Measurements from ENCODE around the gene OCA2. TPM values are rescaled to one million over a fixed set of nuclear protein-coding genes. Genes with fewer than 3 reads are reported as not detected.

OCA2 gene
- total and polyA plus RNA-seq, 2 of the 8 experiments (the other 6 are each of a cell fraction or from before 2014, with no cell fraction given): 0.20 TPM

DNA sequence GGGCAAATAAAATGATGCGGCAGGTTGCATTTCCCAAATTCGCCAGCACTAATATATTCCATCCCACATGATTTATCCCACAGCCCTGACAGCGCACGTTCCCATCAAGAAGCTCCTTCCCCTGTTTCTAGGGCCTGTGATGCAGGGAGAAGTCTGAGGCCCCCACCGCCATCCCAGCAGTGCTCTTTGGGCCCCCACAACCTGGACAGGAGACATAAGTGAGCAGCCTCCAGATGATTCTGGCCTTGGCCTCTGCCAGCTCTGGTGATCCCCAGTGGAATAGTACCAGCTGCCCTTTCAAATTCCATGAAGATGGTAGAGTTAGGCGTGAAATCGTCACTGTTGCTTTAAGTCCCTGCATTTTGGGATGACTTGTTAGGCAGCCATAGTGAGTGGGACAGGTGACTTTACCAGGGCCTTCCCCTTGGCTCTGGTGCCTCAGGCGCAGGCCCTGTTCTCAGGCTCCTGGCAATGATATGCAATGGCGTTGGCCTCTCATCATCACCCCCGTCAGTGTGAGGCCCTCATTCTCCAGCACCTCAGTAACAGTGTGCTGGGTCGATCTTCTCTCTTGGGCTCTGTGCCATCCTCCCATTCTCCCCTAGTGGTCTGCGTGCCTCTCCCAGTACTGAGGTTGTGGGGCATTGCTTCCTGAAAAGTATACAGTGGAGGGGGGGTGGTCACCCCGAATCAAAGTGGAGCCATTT lies 263.7 kb downstream of the OCA2 start:
- Histone ChIP-seq H2BK12ac (ENCODE audit: low read depth, low read length) (no peak overlapping the region), H3K23me2 (ENCODE audit: low read depth, low read length) (no peaks in the 10 kb centered on the region), H3K56ac (replicated peaks; ENCODE audit: insufficient read length, low read depth, low read length) (no peak overlapping the region), H3K79me1 (ENCODE audit: low read depth, low read length) (no peaks in the 10 kb centered on the region), H4K91ac (replicated peaks; ENCODE audit: insufficient read length, low read length) (no peak overlapping the region), H3K4me2 (ENCODE audit: insufficient read depth in 1 of 2, low read depth in 2 of 2, low read length in 2 of 2) (no peak overlapping the region), H3K79me2 (ENCODE audit: control insufficient read depth in 1 of 2, insufficient read depth in 2 of 2, low read length in 2 of 2) (no peaks in the 10 kb centered on the region), H3K14ac (ENCODE audit: insufficient read length) (no peak overlapping the region), H3K18ac (ENCODE audit: extremely low read depth, low read length) (no peak overlapping the region), H2BK20ac (ENCODE audit: low read length) (no peak overlapping the region), H3K9ac (replicated peaks in 1 of 4; ENCODE audit: extremely low read depth in 1 of 4, low read depth in 3 of 4, low read length in 3 of 4) (no peak overlapping the region), H2BK5ac (ENCODE audit: low read depth, low read length) (no peak overlapping the region), H2BK120ac (replicated peaks; ENCODE audit: low read depth, low read length) (no peak overlapping the region), H3K36me3 (ENCODE audit: control insufficient read depth in 2 of 4, insufficient read depth in 4 of 4, low read length in 3 of 4) (no peaks in the 10 kb centered on the region), H3K4ac (replicated peaks; ENCODE audit: insufficient read length, low read depth, low read length) (no peak overlapping the region), H3K4me1 (replicated peaks in 1 of 4; ENCODE audit: control insufficient read depth in 3 of 4, insufficient read depth in 4 of 4, low read length in 3 of 4) (peaks cover 0 to 2% (median 0%) of the 10 kb centered on the region in 4 experiments; a peak in 1 of 7 replicates), H3K23ac (ENCODE audit: insufficient read length) (no peak overlapping the region), H2BK15ac (ENCODE audit: low read length) (no peak overlapping the region), H3K4me3 (ENCODE audit: extremely low read depth in 1 of 4, insufficient read depth in 2 of 4, low read depth in 3 of 4, low read length in 4 of 4) (no peak overlapping the region), H4K5ac (ENCODE audit: insufficient read length, low read depth, low read length) (no peak overlapping the region), H2AFZ (ENCODE audit: low read length) (no peak overlapping the region), H4K8ac (ENCODE audit: extremely low read depth, insufficient read depth, low read length) (no peak overlapping the region), H4K20me1 (replicated peaks in 1 of 2; ENCODE audit: control insufficient read depth in 1 of 2, insufficient read depth in 2 of 2, low read length in 2 of 2) (no peaks in the 10 kb centered on the region), H3K27ac (ENCODE audit: low read depth, low read length) (no peak overlapping the region), H2AK5ac (ENCODE audit: low read depth, low read length) (no peak overlapping the region), H3K9me3 (ENCODE audit: insufficient read depth in 2 of 2, low read depth in 1 of 2, low read length in 1 of 2) (no peaks in the 10 kb centered on the region), H3K27me3 (replicated peaks in 1 of 4; ENCODE audit: control insufficient read depth in 3 of 4, extremely low read depth in 1 of 4, insufficient read depth in 3 of 4, low read length in 3 of 4) (no peaks in the 10 kb centered on the region)
- WGBS, 2 experiments (ENCODE audit: extremely low coverage in 1 of 2, insufficient coverage in 1 of 2, insufficient read length in 1 of 2, insufficient replicate concordance in 2 of 2, low coverage in 1 of 2, low lambda C conversion rate in 2 of 2, missing lambda C conversion rate in 1 of 2): 92% methylated on average over 13 of the region's 13 CpGs; no CpG with 5 or more reads in 1 of the 2 experiments
- ChIA-PET POLR2A (ENCODE audit: partially characterized antibody) (no interaction called here), CTCF (ENCODE audit: partially characterized antibody) (interaction anchor here (1.2 to 1.3 kb wide), 2 partner anchors 9 to 453 kb away, joined by 3 to 4 read pairs; no protein-coding TSS in a partner anchor)
- no peak for FAIRE-seq
- no peak for DNase-seq (ENCODE audit: low read depth in 1 of 2, low spot score in 2 of 2)
- TF ChIP-seq YY1 (IDR thresholded peaks at IDR 0.05; ENCODE audit: low read depth, low read length) (no peak), CBX8 (IDR thresholded peaks at IDR 0.05; ENCODE audit: borderline replicate concordance, low read depth, low read length) (no peak), SAP30 (IDR thresholded peaks at IDR 0.05; ENCODE audit: insufficient read depth, insufficient replicate concordance, low read length) (no peak), POU5F1 (IDR thresholded peaks at IDR 0.05; ENCODE audit: low read depth, low read length) (no peak), ZNF274 (IDR thresholded peaks at IDR 0.05; ENCODE audit: borderline replicate concordance, extremely low read depth, low read length) (no peak), JUN (IDR thresholded peaks at IDR 0.05; ENCODE audit: low read depth, low read length) (no peak), SIN3A (conservative IDR thresholded peaks at IDR 0.05 in 1 of 2, IDR thresholded peaks at IDR 0.05 in 1 of 2; ENCODE audit: low read depth in 1 of 2, low read length in 2 of 2) (no peak), KDM5A (IDR thresholded peaks at IDR 0.05; ENCODE audit: low read length) (no peak), CHD2 (IDR thresholded peaks at IDR 0.05; ENCODE audit: low read length) (no peak), ASH2L (IDR thresholded peaks at IDR 0.05; ENCODE audit: low read length) (no peak)
- TF ChIP-seq, protein P1, sequence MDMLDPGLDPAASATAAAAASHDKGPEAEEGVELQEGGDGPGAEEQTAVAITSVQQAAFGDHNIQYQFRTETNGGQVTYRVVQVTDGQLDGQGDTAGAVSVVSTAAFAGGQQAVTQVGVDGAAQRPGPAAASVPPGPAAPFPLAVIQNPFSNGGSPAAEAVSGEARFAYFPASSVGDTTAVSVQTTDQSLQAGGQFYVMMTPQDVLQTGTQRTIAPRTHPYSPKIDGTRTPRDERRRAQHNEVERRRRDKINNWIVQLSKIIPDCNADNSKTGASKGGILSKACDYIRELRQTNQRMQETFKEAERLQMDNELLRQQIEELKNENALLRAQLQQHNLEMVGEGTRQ (IDR thresholded peaks at IDR 0.05; ENCODE audit: low read length): no peak
- TF ChIP-seq, protein P2, sequence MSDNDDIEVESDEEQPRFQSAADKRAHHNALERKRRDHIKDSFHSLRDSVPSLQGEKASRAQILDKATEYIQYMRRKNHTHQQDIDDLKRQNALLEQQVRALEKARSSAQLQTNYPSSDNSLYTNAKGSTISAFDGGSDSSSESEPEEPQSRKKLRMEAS (IDR thresholded peaks at IDR 0.05): no peak

All from H1 (cell line).